OCI-LY1 (cell line): ENCODE results near the gene PCDHGB5.

Source experiments
- EZH2 ChIP-seq: fragments of 200-600 bp; sonication (generic), shearing (Covaris generic); IDR thresholded peaks from 2 replicates; pipeline ENCODE4 v1.8.0; 2017; ENCODE audit warnings: borderline replicate concordance, mixed run types, mild to moderate bottlenecking, antibody characterized with exemption, low read length, moderate library complexity, mixed read lengths
- TF ChIP-seq, protein P1 (sequence below): fragments of 200-600 bp; sonication (generic), shearing (Covaris generic); IDR thresholded peaks from 2 replicates; pipeline ENCODE4 v1.5.1; 2017; ENCODE audit warnings: mild to moderate bottlenecking, antibody characterized with exemption, low read length, moderate library complexity, mixed read lengths

DNA sequence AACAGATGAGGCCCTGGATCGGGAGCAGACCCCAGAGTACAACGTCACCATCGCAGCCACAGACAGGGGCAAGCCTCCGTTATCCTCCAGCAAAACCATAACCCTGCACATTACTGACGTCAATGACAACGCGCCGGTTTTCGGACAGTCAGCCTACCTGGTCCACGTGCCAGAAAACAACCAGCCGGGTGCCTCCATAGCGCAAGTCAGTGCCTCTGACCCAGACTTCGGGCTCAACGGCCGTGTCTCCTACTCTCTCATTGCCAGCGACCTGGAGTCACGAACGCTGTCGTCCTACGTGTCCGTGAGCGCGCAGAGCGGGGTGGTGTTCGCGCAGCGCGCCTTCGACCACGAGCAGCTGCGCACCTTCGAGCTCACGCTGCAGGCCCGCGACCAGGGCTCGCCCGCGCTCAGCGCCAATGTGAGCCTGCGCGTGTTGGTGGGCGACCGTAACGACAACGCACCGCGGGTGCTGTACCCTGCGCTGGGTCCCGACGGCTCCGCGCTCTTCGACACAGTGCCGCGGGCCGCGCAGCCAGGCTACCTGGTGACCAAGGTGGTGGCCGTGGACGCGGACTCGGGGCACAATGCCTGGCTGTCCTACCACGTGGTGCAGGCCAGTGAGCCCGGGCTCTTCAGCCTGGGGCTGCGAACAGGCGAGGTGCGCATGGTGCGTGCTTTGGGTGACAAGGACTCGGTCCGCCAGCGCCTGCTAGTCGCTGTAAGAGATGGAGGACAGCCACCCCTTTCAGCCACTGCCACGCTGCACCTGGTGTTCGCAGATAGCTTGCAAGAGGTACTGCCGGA is 21.5 kb downstream of the PCDHGB5 start:
- TF ChIP-seq, protein P1, sequence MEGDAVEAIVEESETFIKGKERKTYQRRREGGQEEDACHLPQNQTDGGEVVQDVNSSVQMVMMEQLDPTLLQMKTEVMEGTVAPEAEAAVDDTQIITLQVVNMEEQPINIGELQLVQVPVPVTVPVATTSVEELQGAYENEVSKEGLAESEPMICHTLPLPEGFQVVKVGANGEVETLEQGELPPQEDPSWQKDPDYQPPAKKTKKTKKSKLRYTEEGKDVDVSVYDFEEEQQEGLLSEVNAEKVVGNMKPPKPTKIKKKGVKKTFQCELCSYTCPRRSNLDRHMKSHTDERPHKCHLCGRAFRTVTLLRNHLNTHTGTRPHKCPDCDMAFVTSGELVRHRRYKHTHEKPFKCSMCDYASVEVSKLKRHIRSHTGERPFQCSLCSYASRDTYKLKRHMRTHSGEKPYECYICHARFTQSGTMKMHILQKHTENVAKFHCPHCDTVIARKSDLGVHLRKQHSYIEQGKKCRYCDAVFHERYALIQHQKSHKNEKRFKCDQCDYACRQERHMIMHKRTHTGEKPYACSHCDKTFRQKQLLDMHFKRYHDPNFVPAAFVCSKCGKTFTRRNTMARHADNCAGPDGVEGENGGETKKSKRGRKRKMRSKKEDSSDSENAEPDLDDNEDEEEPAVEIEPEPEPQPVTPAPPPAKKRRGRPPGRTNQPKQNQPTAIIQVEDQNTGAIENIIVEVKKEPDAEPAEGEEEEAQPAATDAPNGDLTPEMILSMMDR = no peak
- TF ChIP-seq EZH2 = no peak
